Stimulated activated CD8-positive, alpha-beta memory T cell treated with anti-CD3 and anti-CD28 coated beads, Interleukin-7, amount 100 ng/mL, for 1 hour (primary cell): ENCODE data around the gene PHOX2B.
"Not testable (repeated sequence)": the region's sequence is repeated elsewhere in the genome, so short reads cannot be mapped to it uniquely, and the experiment has no call there.

ENCODE experiments used
- DNase-seq, 2 donors: peaks; one replicate each; pipeline ENCODE4 v3.0.0-alpha.2; 2020; ENCODE audit warnings: low read depth in 2 of 2

PHOX2B gene

DNA sequence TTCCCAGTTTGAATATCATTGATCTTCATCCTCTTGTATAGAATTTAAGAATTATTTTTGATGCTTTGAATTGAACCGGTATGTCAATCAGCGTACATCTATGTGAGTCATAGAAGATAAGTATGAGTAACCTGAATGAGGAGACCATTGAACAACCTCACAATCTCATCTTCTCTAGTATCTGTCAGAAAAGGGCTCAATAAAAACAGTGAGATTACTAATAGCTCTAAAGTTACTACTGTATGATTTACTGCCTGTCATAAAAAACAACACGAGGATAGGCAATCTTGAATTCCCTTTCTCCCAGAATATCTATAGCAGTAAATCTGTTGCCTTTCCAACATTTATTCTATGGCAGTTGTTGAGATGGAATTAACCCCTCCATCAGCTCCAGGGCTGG, 36.1 kb downstream of the PHOX2B start:
- no peak for DNase-seq

DNA sequence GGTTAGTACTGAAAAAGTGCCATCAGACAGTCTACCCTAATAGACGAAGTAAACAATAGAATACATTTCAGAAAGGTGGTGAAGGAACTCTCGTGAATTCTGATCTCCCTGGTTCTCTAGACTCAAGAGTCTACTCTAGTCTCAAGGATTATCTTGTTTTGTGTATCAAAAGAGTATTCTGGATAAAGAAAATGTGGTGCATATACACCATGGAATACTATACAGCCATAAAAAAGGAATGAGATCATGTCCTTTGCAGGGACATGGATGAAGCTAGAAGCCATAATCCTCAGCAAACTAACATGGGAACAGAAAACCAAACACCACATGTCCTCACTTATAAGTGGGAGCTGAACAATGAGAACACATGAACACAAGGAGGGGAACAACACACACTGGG, 36.9 kb downstream of the PHOX2B start:
- DNase-seq = not testable (repeated sequence)

DNA sequence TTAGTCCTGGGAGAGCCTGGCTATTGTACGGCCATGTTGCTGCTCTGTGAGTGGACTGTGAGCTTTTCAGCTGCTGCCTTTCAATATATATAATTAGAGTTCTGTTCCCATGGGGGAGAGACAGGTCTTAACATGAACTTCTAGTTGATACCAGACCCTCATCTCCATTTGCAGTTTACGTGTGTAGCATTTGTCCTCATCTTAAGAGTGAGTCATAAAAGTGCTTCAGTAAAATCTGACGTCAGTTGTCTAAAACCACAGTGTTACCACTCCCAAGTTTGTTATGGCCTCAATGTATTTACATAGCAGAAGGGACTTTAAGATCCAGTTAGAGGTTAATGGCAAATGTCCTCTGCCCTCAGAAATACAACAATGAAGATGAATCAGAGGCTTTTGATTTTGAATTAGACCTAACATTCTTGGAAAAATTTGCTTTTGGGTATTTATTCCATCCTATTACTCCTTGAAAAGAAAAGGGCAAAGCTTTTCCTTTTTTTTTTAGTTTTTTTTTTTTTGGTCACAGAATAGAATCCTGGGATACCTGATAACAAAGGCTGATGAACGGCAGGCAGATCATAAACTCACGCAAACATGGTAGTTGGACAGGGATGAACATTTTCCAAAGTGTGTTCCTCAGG, 38.6 kb downstream of the PHOX2B start:
- DNase-seq = no peak

DNA sequence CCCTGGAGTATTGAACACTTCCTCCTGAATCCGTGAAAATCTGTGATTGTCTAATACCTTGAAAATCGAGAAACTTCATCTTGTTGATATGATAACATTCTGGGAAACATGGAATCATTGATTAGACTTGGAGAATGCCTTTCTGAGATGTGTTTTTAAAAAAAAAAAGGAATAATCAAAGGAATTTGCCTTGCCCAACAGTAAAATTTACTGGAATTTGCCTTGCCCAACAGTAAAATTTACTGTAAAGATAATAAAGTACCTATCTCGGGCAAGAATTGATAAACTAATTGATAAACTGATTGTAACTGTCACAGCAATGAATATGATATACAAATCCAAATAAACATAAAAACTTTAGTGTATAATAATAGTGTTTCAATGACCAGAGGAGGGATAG, 44.7 kb downstream of the PHOX2B start:
- no peak for DNase-seq

DNA sequence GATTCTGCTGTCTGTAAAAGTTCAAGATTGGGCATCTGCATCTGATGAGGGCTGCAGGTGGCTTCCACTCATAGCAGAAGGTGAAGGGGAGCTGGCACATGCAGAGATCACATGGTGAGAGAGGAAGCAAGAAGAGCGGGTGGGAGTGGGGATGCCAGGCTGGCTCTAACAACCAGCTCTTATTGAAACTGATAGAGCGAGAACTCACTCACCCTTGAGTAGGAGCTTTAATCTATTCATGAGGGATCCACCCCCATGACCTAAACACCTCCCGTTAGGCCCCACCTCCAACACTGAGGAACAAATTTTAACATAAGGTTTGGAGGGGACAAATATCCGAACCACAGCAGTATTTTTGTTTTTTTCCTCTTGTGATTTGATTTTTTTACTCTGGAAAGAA, 45.8 kb downstream of the PHOX2B start:
- no peak for DNase-seq

DNA sequence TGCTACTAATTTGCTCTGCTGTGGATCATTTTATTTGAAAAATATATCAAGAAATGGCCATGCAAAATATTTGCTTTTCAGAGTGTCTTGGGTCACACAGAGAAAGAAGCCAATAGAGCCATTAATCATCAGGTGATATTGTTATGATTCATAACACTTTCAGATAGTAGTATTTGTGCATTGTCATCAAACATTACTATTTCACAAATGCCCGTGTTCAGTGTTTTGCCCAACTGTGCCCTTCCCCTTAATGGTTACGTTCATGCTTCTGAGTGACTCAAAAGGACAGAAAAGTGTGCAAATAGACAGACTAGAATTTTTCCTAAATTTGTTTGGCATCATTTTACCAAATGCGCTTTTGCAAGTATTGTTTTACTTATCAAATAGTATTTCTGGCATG, 46.5 kb downstream of the PHOX2B start:
- no peak for DNase-seq

DNA sequence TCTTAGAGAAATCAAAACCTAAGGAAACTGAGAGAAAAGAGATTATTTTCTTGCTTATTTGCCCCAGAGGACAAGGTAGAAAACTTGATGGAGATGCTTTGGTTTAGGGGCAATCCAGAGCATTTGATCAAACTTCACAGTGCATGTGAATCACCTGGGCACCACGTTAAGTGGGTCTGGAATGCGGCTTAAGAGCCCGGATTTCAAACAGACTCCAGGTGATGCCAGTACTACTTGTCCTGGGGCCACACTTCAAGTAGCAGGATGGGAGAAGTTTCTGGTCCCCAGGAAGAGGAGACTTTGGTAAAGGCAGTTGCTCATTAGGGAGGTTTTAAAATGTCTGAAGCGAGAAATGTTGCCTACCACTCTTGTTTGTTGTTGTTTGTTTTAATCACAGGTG, 51.8 kb downstream of the PHOX2B start:
- DNase-seq = no peak

DNA sequence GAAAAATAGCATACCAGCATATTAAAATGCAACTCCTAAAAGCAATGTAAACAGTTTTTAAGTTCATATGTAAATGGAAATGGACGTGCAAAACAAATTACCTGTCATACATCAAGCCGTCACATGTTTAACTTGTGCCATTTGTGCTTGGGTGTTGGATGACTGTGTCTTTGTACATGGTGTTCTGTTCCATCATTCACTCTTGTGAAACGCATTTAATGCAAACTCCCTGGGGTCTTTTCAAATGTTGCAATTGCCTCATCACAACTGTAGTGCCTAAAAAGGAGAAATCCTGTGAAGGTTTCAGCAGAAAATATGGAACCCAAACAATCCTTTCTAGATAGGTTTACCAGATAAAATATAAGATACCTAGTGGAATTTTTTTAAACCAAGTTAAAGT, 52.4 kb downstream of the PHOX2B start:
- DNase-seq = no peak
